Measurements from ENCODE around the gene RDH12.

The RDH12 gene

DNA sequence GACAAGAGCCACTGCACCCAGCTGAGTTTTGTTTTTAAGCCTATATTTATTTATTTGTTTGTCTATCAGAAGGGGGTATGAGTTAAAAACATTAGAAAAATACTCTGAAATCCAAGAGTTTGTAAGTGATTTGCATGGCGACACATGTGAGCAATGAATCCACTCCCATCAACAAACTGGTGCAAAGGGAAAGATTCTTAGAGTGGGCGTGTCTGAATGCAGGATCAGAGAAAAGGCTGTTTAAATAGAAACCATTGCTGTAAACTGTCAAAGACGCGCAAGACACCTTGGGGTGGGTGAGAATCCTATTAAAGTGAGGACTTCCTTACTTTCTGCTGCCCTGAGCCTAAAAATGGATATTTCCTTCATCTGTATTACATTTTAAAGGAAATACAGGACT, 62.8 kb downstream of the RDH12 start:
- DNase-seq (ENCODE audit: low spot score in 2 of 2) (no peak), ATAC-seq (replicated peaks; ENCODE audit: extremely low read depth, poor library complexity, severe bottlenecking) (no peak)
- Mint-ChIP-seq H3K4me3 (no peak overlapping the region), H3K27ac (ENCODE audit: low read depth) (no peak overlapping the region), H3K27me3 (no peaks in the 10 kb centered on the region), H3K9me3 (no peaks in the 10 kb centered on the region), H3K4me1 (no peaks in the 10 kb centered on the region), H3K36me3 (ENCODE audit: insufficient read depth) (peaks cover 49% of the 10 kb centered on the region)

DNA sequence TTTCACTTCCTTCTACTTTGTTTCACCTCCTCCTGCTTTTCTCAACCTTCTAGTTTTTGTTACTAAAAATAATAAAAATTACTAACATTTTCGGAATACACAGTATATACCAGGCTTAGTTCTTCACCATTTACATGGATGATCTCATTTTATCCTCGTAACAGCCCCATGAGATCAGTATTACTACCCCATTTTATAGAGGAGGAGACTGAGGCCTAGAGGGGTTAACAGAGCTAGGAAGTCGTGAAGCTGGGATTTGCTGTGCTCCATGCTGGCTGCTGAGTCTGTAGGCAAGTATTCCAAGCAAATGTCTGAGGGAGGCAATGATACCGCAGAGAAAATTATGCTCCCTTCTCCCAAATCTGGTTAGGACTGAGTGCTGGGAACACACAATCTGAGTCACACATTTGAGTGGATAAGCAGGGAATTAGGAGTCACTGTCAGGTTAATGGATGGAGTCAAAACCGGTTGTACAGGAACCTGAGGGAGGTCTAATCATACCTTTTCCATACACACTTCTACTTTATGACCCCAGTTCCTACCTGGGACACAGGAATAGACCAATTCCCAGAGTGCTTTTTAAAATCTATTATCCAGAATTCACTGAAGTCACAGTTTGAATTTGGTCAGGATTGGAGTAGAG, 63.6 kb downstream of the RDH12 start:
- H3K36me3 Mint-ChIP-seq (ENCODE audit: insufficient read depth) = peaks cover 45% of the 10 kb centered on the region
- DNase-seq (ENCODE audit: low spot score in 2 of 2) (no peak), ATAC-seq (replicated peaks; ENCODE audit: extremely low read depth, poor library complexity, severe bottlenecking) (no peak)
- H3K4me1 Mint-ChIP-seq = no peaks in the 10 kb centered on the region
- H3K27ac Mint-ChIP-seq (ENCODE audit: low read depth) = no peak overlapping the region
- no peaks in the 10 kb centered on the region for H3K27me3 Mint-ChIP-seq
- H3K4me3 Mint-ChIP-seq = no peak overlapping the region
- no peaks in the 10 kb centered on the region for H3K9me3 Mint-ChIP-seq

DNA sequence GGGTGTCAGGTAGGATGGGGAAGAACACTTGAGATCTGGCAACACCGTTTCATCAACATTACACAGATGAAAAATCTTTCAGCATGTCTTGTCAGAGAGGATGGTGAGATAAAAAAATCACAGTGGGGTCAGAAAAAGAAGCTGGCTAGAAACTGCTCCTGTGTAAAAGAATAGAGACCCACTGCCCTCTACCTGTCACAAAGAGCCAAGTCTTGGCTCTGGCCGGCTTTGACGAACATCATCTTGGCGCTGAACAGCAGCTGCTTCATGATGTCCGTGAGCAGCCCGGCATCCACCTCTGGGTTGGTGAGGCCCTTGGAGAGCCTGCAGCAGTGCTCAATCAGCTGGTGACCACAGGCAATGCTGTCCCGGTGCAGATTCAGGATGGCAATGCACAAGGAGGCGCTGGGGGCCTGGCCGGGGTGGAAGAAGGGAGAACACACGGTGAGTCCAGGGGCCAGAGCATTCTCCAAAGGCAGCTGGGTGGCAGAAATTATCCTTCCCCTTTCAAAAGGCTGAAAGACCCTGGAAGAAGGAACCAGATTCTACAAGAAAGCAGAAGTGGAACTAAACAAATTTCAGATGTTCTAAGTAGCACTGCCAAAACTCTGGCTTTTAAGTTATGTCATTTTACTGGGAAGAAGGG, 64.5 kb downstream of the RDH12 start:
- DNase-seq (ENCODE audit: low spot score in 2 of 2) (no peak), ATAC-seq (replicated peaks; ENCODE audit: extremely low read depth, poor library complexity, severe bottlenecking) (no peak)
- Mint-ChIP-seq H3K9me3 (no peaks in the 10 kb centered on the region), H3K36me3 (ENCODE audit: insufficient read depth) (peaks cover 43% of the 10 kb centered on the region), H3K27ac (ENCODE audit: low read depth) (no peak overlapping the region), H3K4me1 (no peaks in the 10 kb centered on the region), H3K4me3 (no peak overlapping the region), H3K27me3 (no peaks in the 10 kb centered on the region)

DNA sequence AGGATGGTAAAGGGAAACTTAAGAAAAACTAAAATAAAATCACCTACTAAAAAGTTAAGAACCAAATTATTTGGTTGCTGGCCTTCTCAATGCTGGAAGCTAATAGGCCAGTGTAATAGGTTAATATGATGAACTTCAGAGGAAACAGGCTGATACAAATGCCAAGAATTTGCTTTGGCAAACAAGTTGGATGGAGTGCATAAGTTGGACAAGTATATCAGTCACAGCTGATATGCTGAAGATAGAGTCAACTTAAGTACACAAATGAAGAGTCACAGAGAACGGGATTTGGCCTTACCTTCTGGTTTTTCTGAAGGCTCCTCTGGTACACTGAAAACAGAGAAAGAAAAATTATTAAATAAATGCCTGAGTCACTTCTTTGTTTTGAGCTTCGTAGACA, 66.5 kb downstream of the RDH12 start:
- Mint-ChIP-seq H3K9me3 (no peaks in the 10 kb centered on the region), H3K4me3 (no peak overlapping the region), H3K36me3 (ENCODE audit: insufficient read depth) (peaks cover 45% of the 10 kb centered on the region), H3K4me1 (no peaks in the 10 kb centered on the region), H3K27me3 (no peaks in the 10 kb centered on the region), H3K27ac (ENCODE audit: low read depth) (no peak overlapping the region)
- no peak for ATAC-seq (replicated peaks; ENCODE audit: extremely low read depth, poor library complexity, severe bottlenecking)
- no peak for DNase-seq (ENCODE audit: low spot score in 2 of 2)

DNA sequence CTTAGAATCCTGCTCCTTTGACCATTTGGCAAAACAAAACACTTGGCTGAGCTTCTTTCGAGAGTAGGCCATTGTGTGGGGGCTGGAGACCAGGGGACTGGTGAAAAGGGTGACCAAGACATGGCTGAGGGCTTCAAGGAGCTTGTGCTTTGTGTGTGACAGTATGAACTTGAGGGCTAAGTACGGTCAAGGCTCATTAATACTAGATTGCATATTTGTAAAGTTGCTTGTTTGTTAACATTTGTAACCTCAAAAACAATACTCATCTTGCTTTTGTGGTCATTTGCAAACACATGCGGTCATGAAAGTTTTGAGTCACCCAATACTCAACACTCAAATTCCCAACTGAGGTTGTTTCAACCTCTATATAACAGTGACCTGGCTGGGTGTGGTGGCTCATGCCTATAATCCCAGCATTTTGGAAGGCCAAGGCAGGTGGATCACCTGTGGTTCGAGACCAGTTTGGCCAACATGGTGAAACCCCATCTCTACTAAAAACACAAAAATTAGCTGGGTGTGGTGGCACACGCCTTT, 72.2 kb downstream of the RDH12 start:
- H3K4me3 Mint-ChIP-seq = no peak overlapping the region
- peaks cover 58% of the 10 kb centered on the region for H3K36me3 Mint-ChIP-seq (ENCODE audit: insufficient read depth)
- no peak for DNase-seq (ENCODE audit: low spot score in 2 of 2)
- H3K4me1 Mint-ChIP-seq = no peaks in the 10 kb centered on the region
- H3K9me3 Mint-ChIP-seq = no peaks in the 10 kb centered on the region
- no peak overlapping the region for H3K27ac Mint-ChIP-seq (ENCODE audit: low read depth)
- ATAC-seq (replicated peaks; ENCODE audit: extremely low read depth, poor library complexity, severe bottlenecking) = no peak
- H3K27me3 Mint-ChIP-seq = no peaks in the 10 kb centered on the region

DNA sequence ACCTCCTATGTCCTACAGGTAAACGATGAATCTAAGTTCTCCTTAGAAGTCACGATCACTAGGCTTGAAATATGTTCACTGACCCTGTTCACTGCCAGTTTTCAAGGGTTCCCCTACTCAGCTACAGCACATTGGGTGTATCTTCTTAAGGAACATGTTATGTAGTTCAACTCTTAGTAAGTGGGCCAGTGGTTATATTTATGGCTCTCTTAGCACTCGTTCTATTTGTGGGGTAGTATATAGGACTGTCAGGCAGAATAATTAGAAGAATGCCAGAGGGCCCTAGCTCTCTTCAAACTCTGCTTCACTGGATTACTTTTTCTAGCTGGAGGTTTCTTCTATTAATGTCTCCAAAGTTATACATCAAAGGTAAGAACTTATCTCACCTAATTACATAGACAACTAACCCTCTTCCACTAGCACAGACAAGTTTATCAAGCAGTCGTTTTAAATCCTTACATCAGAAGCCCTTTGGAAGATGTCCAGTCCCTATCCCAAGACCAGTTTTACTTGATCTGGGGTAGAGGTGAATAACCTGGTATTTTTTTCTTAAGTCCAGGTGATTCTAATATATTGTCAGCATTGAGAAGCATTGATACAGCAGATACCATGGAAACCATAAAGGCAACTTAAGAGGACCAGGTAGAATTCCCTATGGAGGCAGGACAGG, 75.1 kb downstream of the RDH12 start:
- H3K27ac Mint-ChIP-seq (ENCODE audit: low read depth) = no peak overlapping the region
- no peaks in the 10 kb centered on the region for H3K4me1 Mint-ChIP-seq
- peaks cover 65% of the 10 kb centered on the region for H3K36me3 Mint-ChIP-seq (ENCODE audit: insufficient read depth)
- no peaks in the 10 kb centered on the region for H3K9me3 Mint-ChIP-seq
- H3K4me3 Mint-ChIP-seq = no peak overlapping the region
- H3K27me3 Mint-ChIP-seq = no peaks in the 10 kb centered on the region
- DNase-seq (ENCODE audit: low spot score in 2 of 2) (no peak), ATAC-seq (replicated peaks; ENCODE audit: extremely low read depth, poor library complexity, severe bottlenecking) (no peak)

DNA sequence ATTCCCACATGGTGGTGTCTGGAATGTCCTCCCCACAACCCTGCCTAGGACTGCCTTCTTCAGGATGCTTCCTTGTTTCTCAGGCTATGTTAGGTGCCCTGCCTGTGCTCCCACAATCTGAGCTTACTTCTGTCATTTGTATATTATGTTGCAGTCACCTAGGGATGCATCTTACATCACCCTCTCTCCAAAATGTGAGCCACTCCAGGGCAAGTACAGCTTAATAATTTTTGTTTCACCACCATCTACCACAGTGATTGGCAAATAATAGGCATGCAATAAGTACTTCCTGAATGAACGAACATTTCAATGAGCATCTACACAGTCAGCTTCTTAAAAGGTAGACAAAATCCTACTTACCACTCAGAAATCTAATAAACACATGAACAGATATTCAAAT, 77.1 kb downstream of the RDH12 start:
- Mint-ChIP-seq H3K9me3 (no peaks in the 10 kb centered on the region), H3K27me3 (no peaks in the 10 kb centered on the region), H3K27ac (ENCODE audit: low read depth) (no peak overlapping the region), H3K4me3 (no peak overlapping the region), H3K36me3 (ENCODE audit: insufficient read depth) (peaks cover 58% of the 10 kb centered on the region), H3K4me1 (no peaks in the 10 kb centered on the region)
- ATAC-seq (replicated peaks; ENCODE audit: extremely low read depth, poor library complexity, severe bottlenecking) = no peak
- no peak for DNase-seq (ENCODE audit: low spot score in 2 of 2)

DNA sequence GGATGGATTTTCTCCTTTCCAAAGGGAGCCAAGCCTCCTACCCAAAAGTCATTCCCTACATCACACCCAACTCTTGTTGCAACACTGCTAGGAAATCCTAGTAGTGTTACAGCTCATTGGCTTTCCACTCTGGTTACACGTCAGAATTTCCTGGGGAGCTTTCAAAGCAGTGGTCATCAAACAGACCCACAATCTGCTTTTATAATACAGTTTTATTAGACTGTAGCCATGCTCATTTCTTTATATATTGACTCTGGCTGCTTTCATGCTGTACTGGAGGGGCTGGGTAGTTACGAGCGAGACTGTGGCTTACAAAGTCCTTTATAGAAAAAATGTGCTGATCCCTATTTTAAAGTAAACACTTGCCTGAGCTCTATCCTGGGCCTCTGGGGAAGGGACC, 80.4 kb downstream of the RDH12 start:
- peaks cover 50% of the 10 kb centered on the region for H3K36me3 Mint-ChIP-seq (ENCODE audit: insufficient read depth)
- H3K27ac Mint-ChIP-seq (ENCODE audit: low read depth) = no peak overlapping the region
- ATAC-seq (replicated peaks; ENCODE audit: extremely low read depth, poor library complexity, severe bottlenecking) (no peak), DNase-seq (ENCODE audit: low spot score in 2 of 2) (no peak)
- H3K4me3 Mint-ChIP-seq = no peak overlapping the region
- H3K4me1 Mint-ChIP-seq = no peaks in the 10 kb centered on the region
- H3K27me3 Mint-ChIP-seq = no peaks in the 10 kb centered on the region
- no peaks in the 10 kb centered on the region for H3K9me3 Mint-ChIP-seq

Measured in central memory CD8-positive, alpha-beta T cell (primary cell).